AG08396 (cell line): Measurements from ENCODE around the gene MKNK2.
A peak's percentile ranks its signal among the peaks of the same experiment; 100 is the strongest.

ENCODE experiments used
- DNase-seq: peaks from one replicate; pipeline ENCODE4 v3.0.0; 2012; ENCODE audit warnings: low spot score, mixed read lengths

MKNK2 gene

GRCh38 chr19:2080336-2080988 is 29.4 kb upstream of the MKNK2 start:
- no peak for DNase-seq

- DNase-seq: no peak
These were observed 28.8 kb upstream of the MKNK2 start for GRCh38 chr19:2079865-2080301.

GRCh38 chr19:2079076-2079864 is 28.2 kb upstream of the MKNK2 start:
- DNase-seq: no peak

- DNase-seq: no peak
These were observed 27.0 kb upstream of the MKNK2 start for GRCh38 chr19:2077833-2078619.

- DNase-seq: no peak
These were observed 26.4 kb upstream of the MKNK2 start for GRCh38 chr19:2077398-2077797.

GRCh38 chr19:2076526-2076944 is 25.5 kb upstream of the MKNK2 start:
- DNase-seq: no peak

- DNase-seq: no peak
These were observed 21.9 kb upstream of the MKNK2 start for GRCh38 chr19:2072757-2073551.

- no peak for DNase-seq
These were observed 20.1 kb upstream of the MKNK2 start for GRCh38 chr19:2070986-2071673.

- no peak for DNase-seq
These were observed 19.4 kb upstream of the MKNK2 start for GRCh38 chr19:2070436-2070827.

- DNase-seq: no peak
These were observed 13.9 kb upstream of the MKNK2 start for GRCh38 chr19:2064788-2065524.

GRCh38 chr19:2064395-2064787 is 13.3 kb upstream of the MKNK2 start:
- DNase-seq: no peak

GRCh38 chr19:2063824-2064223 is 12.8 kb upstream of the MKNK2 start:
- no peak for DNase-seq

GRCh38 chr19:2062770-2063169 is 11.7 kb upstream of the MKNK2 start:
- no peak for DNase-seq

- DNase-seq: no peak
These were observed 11.3 kb upstream of the MKNK2 start for GRCh38 chr19:2062389-2062729.

- DNase-seq: peak; percentile 99
These were observed 10.7 kb upstream of the MKNK2 start for GRCh38 chr19:2061495-2062388.

GRCh38 chr19:2060884-2061494 is 9.9 kb upstream of the MKNK2 start:
- peak; percentile 54 for DNase-seq

- DNase-seq: no peak
These were observed 8.6 kb upstream of the MKNK2 start for GRCh38 chr19:2059422-2060201.
